A549 (cell line): ENCODE measurements around the gene KAT6B. TPM values are rescaled to one million over a fixed set of nuclear protein-coding genes. Genes with fewer than 3 reads are reported as not detected.

ENCODE experiments used
- ATAC-seq, 2 experiments: fragments of 200-7000 bp in 1 of 2; fragments of >200 bp in 1 of 2; cut with Nextera tagmentation in 1 of 2; cut with Tn5 transposase in 1 of 2; 3 replicates each; pipeline versions ENCODE4 v1.8.0 to v1.9.1; 2018 to 2020; ENCODE audit warnings: mild to moderate bottlenecking in 1 of 2, moderate library complexity in 1 of 2
- CTCF ChIA-PET: fragments of 300-600 bp; sonication (Branson Sonifier 250); formaldehyde crosslinking; extraction: SDS; loops from one replicate; lab custom pipeline; 2021; ENCODE audit warnings: antibody characterized with exemption, inconsistent platforms; lab: Yijun Ruan, JAX
- POLR2A ChIA-PET: fragments of 350-600 bp; formaldehyde crosslinking; extraction: SDS; loops from one replicate; lab custom pipeline; 2021; ENCODE audit warnings: antibody characterized with exemption, inconsistent platforms; lab: Yijun Ruan, JAX
- DNase-seq, 2 experiments: peaks; one replicate each; pipeline versions ENCODE4 v3.0.0 to v3.0.0-alpha.2; 2011 to 2016; ENCODE audit warnings: low read depth in 1 of 2, low spot score in 1 of 2
- FAIRE-seq: peaks from 2 replicates; lab custom pipeline; 2011; peaks lifted over from hg19 to GRCh38; lab: Jason Lieb, UNC
- H3K27ac ChIP-seq, 2 experiments: fragments of >200 bp; sonication (Bioruptor Twin); formaldehyde crosslinking; 3 replicates each; pipeline ENCODE4 v1.5.1; 2016 to 2017
- H3K4me1 ChIP-seq: fragments of >200 bp; sonication (Bioruptor Twin); formaldehyde crosslinking; 3 replicates; pipeline ENCODE4 v1.6.1; 2016
- H3K4me2 ChIP-seq: fragments of >200 bp; sonication (Bioruptor Twin); formaldehyde crosslinking; 3 replicates; pipeline ENCODE4 v1.6.1; 2016
- H3K4me3 ChIP-seq: fragments of >200 bp; sonication (Bioruptor Twin); formaldehyde crosslinking; 3 replicates; pipeline ENCODE4 v1.5.1; 2016
- H3K9me3 ChIP-seq: fragments of >200 bp; sonication (Bioruptor Twin); formaldehyde crosslinking; 3 replicates; pipeline ENCODE4 v1.6.1; 2016
- BHLHE40 ChIP-seq: IDR thresholded peaks from 2 replicates; pipeline ENCODE4 v1.6.1; 2012; ENCODE audit warnings: low read depth, low read length, inconsistent platforms
- CHD4 ChIP-seq: fragments of 200-600 bp; sonication (generic); IDR thresholded peaks from 2 replicates; pipeline ENCODE4 v1.6.1; 2016; ENCODE audit warnings: antibody characterized with exemption, mild to moderate bottlenecking, borderline replicate concordance
- EHMT2 ChIP-seq: fragments of 200-600 bp; sonication (generic); IDR thresholded peaks from 2 replicates; pipeline ENCODE4 v1.6.1; 2016; ENCODE audit warnings: antibody characterized with exemption, low read depth, mild to moderate bottlenecking, moderate library complexity
- FOSB ChIP-seq: fragments of 250-450 bp; sonication (Bioruptor Pico); IDR thresholded peaks from 2 replicates; pipeline ENCODE4 v1.5.0; 2020; ENCODE audit warnings: mild to moderate bottlenecking, moderate library complexity
- HDAC2 ChIP-seq: fragments of 200-600 bp; sonication (generic); IDR thresholded peaks from 2 replicates; pipeline ENCODE4 v1.6.1; 2016
- HEYL ChIP-seq: fragments of 250-450 bp; sonication (Bioruptor Pico); IDR thresholded peaks from 2 replicates; pipeline ENCODE4 v1.8.0; 2021; ENCODE audit warnings: mild to moderate bottlenecking, moderate library complexity
- HOXB13 ChIP-seq: fragments of 250-450 bp; sonication (Bioruptor Pico); IDR thresholded peaks from 2 replicates; pipeline ENCODE4 v1.5.0; 2020; ENCODE audit warnings: low read depth, mild to moderate bottlenecking, moderate library complexity
- HOXB5 ChIP-seq: fragments of 250-450 bp; sonication (Bioruptor Pico); IDR thresholded peaks from 2 replicates; pipeline ENCODE4 v1.5.0; 2020; ENCODE audit warnings: mild to moderate bottlenecking, moderate library complexity
- JUN ChIP-seq, 2 experiments: fragments of >200 bp; sonication (Bioruptor Twin); formaldehyde crosslinking; IDR thresholded peaks; 2 replicates in 1 of 2; 3 replicates in 1 of 2; pipeline ENCODE4 v1.6.1; 2016 to 2017
- JUNB ChIP-seq: fragments of >200 bp; sonication (Bioruptor Twin); formaldehyde crosslinking; IDR thresholded peaks from 2 replicates; pipeline ENCODE4 v1.6.1; 2016
- KDM1A ChIP-seq: fragments of 200-600 bp; sonication (generic); IDR thresholded peaks from 2 replicates; pipeline ENCODE4 v1.6.1; 2016; ENCODE audit warnings: low read depth, mild to moderate bottlenecking
- MAFK ChIP-seq: fragments of 450-650 bp; IDR thresholded peaks from 2 replicates; pipeline ENCODE4 v1.6.1; 2014; ENCODE audit not compliant: partially characterized antibody
- MYC ChIP-seq: IDR thresholded peaks from 2 replicates; pipeline ENCODE4 v1.6.1; 2012; ENCODE audit warnings: mild to moderate bottlenecking, inconsistent platforms, low read length, improper control_type of control experiment, borderline replicate concordance
- NFE2L2 ChIP-seq: fragments of 150-350 bp; conservative IDR thresholded peaks from 2 replicates; pipeline ENCODE4 v1.6.1; 2014; ENCODE audit warnings: low read length
- RARB ChIP-seq: fragments of 250-450 bp; sonication (Bioruptor Pico); IDR thresholded peaks from 2 replicates; pipeline ENCODE4 v1.8.0; 2021; ENCODE audit warnings: mild to moderate bottlenecking, moderate library complexity
- RCOR1 ChIP-seq: fragments of 150-350 bp; IDR thresholded peaks from 2 replicates; pipeline ENCODE4 v1.6.1; 2014; ENCODE audit warnings: antibody characterized with exemption, low read length, low read depth
- SMC3 ChIP-seq: fragments of >200 bp; sonication (Bioruptor Twin); formaldehyde crosslinking; IDR thresholded peaks from 3 replicates; pipeline ENCODE4 v1.6.1; 2018; ENCODE audit warnings: inconsistent platforms
- TP53 ChIP-seq: fragments of 250-450 bp; sonication (Bioruptor Pico); IDR thresholded peaks from 2 replicates; pipeline ENCODE4 v1.5.0; 2021; ENCODE audit warnings: mild to moderate bottlenecking, moderate library complexity
- ZC3H11A ChIP-seq: fragments of 450-650 bp; IDR thresholded peaks from 2 replicates; pipeline ENCODE4 v1.6.1; 2014; ENCODE audit warnings: antibody characterized with exemption, mild to moderate bottlenecking
- ZNF302 ChIP-seq: fragments of 250-450 bp; sonication (Bioruptor Pico); IDR thresholded peaks from 2 replicates; pipeline ENCODE4 v1.9.0; 2021; ENCODE audit warnings: inconsistent platforms, mild to moderate bottlenecking, moderate library complexity
- WGBS: methylation state at CpG from one replicate; pipeline ENCODE4 v1.1.6; 2017; ENCODE audit errors: missing lambda C conversion rate; 5-methylcytosine and 5-hydroxymethylcytosine counted together
- polyA plus RNA-seq, 4 experiments: library from polyadenylated mRNA; depleted of rRNA in 3 of 4; stranded (reverse); fragments of >200 nt; fragmentation: RNase III in 1 of 4; extraction: RNeasy Plus Mini Kit Qiagen cat#74134 plus additional on column Dnase treatment in 1 of 4; gene quantifications; 2 replicates in 3 of 4; 3 replicates in 1 of 4; pipeline ENCODE4 v1.2.3, GENCODE V29; 2011 to 2017
- TF ChIP-seq, protein P1 (sequence below): fragments of >200 bp; sonication (Bioruptor Twin); formaldehyde crosslinking; IDR thresholded peaks from 2 replicates; pipeline ENCODE4 v1.6.1; 2016
- TF ChIP-seq, protein P2 (sequence below): fragments of 250-450 bp; sonication (Bioruptor Pico); IDR thresholded peaks from 2 replicates; pipeline ENCODE4 v1.5.0; 2021; ENCODE audit warnings: mild to moderate bottlenecking, moderate library complexity, borderline replicate concordance
- TF ChIP-seq, protein P3 (sequence below): IDR thresholded peaks from 2 replicates; pipeline ENCODE4 v1.6.1; 2012
- TF ChIP-seq, protein P4 (sequence below): fragments of 200-600 bp; sonication (generic); IDR thresholded peaks from 2 replicates; pipeline ENCODE4 v1.6.1; 2016; ENCODE audit warnings: antibody characterized with exemption, mild to moderate bottlenecking, moderate library complexity

The KAT6B gene
- polyA plus RNA-seq, 2 of the 4 experiments (the other 2 are of a cell fraction): 5.6 to 5.7 TPM

DNA sequence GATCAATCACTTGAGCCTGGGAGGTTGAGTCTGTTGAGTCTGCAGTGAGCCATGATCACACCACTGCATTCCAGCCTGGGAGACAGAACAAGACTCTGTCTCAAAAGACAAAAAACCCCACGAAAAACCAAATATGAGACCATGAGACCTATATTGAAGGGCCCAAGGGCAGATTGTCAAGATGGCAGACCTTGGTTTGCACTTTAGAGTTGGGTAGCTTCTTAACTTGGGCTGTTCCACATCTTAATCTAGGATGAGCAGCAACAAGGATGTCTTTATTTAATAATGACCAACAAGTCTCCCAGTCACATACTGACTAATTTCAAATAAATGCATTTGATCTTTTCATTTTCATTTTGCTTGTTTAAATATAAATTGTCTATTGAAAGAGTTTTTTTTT, 43.8 kb downstream of the KAT6B start:
- DNase-seq (no peak), ATAC-seq (no peak)
- POLR2A ChIA-PET: no interaction called here

DNA sequence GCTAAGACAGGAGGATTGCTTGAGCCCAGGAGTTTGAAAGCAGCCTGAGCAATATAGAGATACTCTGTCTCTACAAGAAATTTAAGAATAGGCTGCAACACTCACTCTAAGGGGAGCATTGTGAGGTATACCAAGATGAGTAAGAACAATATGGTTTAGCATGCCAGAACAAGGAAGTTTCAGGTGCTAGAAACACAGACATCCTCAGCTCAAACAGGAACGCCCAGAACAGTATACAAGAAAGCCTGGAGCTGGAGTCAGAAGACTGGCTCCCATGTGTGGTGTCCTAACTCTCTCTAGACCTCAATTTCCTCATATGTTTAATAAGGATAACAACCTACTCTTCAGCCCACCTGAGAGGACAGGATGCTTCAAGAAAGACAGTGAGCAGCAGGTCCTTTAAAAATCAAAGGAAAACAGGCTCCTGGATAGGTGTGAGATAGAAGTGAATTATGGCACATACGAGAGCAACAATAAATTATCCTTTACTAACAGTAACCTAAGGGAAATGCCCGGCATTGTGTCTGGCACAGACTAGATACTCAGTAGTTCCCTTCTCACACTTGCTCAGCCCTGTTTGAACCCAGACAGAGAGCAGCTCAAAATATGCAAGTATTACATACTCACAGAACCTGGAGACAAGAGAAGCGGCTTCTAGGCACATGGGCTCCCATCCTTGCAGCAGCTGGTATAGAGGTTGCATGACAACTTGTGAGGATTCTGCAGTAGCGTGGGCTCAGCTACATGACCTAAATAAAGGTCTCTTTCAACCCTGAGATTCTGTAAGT, 45.4 kb downstream of the KAT6B start:
- Histone ChIP-seq H3K4me3 (no peak overlapping the region), H3K27ac (no peak overlapping the region), H3K9me3 (no peaks in the 10 kb centered on the region), H3K4me2 (no peak overlapping the region), H3K4me1 (peaks cover 26% of the 10 kb centered on the region)
- WGBS: 80% methylated on average over 5 of the region's 5 CpGs
- TF ChIP-seq, protein P1, sequence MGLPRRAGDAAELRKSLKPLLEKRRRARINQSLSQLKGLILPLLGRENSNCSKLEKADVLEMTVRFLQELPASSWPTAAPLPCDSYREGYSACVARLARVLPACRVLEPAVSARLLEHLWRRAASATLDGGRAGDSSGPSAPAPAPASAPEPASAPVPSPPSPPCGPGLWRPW: no peak
- TF ChIP-seq, protein P2, sequence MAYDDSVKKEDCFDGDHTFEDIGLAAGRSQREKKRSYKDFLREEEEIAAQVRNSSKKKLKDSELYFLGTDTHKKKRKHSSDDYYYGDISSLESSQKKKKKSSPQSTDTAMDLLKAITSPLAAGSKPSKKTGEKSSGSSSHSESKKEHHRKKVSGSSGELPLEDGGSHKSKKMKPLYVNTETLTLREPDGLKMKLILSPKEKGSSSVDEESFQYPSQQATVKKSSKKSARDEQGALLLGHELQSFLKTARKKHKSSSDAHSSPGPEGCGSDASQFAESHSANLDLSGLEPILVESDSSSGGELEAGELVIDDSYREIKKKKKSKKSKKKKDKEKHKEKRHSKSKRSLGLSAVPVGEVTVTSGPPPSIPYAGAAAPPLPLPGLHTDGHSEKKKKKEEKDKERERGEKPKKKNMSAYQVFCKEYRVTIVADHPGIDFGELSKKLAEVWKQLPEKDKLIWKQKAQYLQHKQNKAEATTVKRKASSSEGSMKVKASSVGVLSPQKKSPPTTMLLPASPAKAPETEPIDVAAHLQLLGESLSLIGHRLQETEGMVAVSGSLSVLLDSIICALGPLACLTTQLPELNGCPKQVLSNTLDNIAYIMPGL: no peak
- no peak for TF ChIP-seq BHLHE40
- ChIA-PET CTCF (interaction anchor here (1.0 to 1.5 kb wide), 3 partner anchors 9 to 14 kb away, joined by 3 read pairs; no protein-coding TSS in a partner anchor), POLR2A (no interaction called here)
- ATAC-seq (peak in 1 of 2 experiments; percentile 49; a peak in 3 of 6 replicates), FAIRE-seq (no peak), DNase-seq (no peak)

More for the DNA sequence above, 43.8 kb downstream of the KAT6B start:
- TF ChIP-seq MYC (no peak), EHMT2 (no peak), ZC3H11A (no peak), JUNB (no peak), SMC3 (no peak), RCOR1 (no peak), KDM1A (no peak)
- TF ChIP-seq, protein P3, sequence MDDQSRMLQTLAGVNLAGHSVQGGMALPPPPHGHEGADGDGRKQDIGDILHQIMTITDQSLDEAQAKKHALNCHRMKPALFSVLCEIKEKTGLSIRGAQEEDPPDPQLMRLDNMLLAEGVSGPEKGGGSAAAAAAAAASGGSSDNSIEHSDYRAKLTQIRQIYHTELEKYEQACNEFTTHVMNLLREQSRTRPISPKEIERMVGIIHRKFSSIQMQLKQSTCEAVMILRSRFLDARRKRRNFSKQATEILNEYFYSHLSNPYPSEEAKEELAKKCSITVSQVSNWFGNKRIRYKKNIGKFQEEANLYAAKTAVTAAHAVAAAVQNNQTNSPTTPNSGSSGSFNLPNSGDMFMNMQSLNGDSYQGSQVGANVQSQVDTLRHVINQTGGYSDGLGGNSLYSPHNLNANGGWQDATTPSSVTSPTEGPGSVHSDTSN: no peak
- TF ChIP-seq, all 56 proteins: peak for 0
- peaks cover 11% of the 10 kb centered on the region for H3K4me1 ChIP-seq
- 86% methylated on average over 1 of the region's 1 CpG for WGBS
- no peak overlapping the region for H3K4me3 ChIP-seq
- H3K9me3 ChIP-seq: no peaks in the 10 kb centered on the region
- H3K4me2 ChIP-seq: no peak overlapping the region
- FAIRE-seq: no peak
- CTCF ChIA-PET: no interaction called here
- H3K27ac ChIP-seq: no peak overlapping the region

DNA sequence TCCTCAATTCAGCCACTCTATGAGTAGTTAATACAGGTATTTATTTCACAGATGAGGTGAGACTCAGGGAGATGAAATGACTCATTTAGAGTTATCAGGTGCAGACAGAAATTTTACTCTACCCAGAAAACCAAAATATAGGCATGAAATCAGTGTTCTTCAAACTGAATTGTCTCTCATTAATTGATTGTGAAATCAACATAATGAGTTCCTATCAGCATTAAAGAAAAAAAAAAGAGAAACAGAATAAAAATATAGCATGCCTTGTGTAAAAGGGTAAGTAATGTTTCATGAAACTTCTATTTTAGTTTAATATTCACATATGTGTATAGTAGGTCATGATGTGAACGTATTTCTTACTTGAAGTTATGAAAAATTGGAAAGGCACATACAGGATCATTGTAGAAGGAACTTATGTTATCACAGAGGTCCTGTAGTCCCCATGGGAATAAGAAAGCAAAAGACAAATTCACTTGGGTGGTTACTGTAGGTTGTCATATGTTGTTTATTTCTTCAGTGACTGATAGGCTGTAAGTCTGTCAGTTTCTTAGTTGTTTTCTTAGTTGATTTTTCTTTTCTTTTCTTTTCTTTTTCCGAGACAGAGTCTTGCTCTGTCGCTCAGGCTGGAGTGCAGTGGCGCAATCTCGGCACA, 47.5 kb downstream of the KAT6B start:
- TF ChIP-seq MAFK (no peak), JUN (IDR thresholded peaks at IDR 0.05) (no peak), FOSB (CRISPR knock-in tag) (no peak), HOXB13 (no peak)
- TF ChIP-seq, all 56 proteins: peak for 0
- H3K4me1 ChIP-seq: peaks cover 26% of the 10 kb centered on the region
- no peak overlapping the region for H3K4me3 ChIP-seq
- no peak for ATAC-seq
- H3K27ac ChIP-seq: no peak overlapping the region
- CTCF ChIA-PET: no interaction called here
- DNase-seq: no peak
- WGBS: 92% methylated on average over 5 of the region's 5 CpGs
- POLR2A ChIA-PET: no interaction called here
- no peak overlapping the region for H3K4me2 ChIP-seq
- H3K9me3 ChIP-seq: no peaks in the 10 kb centered on the region
- FAIRE-seq: no peak

DNA sequence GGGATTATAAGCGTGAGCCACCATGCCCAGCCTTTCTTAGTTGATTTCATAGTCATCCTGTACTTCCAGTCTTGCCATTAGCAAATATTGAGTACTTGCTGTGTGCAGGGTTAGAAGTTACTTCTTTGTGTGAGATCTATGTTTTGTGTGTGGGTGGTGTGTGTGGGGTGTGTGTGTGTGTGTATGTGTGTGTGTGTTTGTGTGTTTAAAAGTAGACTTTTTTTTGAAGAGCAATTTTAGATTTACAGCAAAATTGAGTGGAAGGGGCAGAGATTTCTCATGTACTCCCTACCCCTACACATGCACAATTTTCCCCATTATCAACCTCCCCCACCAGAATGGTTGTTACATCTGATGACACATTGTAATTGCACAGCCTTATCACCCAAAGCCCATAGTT, 48.2 kb downstream of the KAT6B start:
- TF ChIP-seq, protein P4, sequence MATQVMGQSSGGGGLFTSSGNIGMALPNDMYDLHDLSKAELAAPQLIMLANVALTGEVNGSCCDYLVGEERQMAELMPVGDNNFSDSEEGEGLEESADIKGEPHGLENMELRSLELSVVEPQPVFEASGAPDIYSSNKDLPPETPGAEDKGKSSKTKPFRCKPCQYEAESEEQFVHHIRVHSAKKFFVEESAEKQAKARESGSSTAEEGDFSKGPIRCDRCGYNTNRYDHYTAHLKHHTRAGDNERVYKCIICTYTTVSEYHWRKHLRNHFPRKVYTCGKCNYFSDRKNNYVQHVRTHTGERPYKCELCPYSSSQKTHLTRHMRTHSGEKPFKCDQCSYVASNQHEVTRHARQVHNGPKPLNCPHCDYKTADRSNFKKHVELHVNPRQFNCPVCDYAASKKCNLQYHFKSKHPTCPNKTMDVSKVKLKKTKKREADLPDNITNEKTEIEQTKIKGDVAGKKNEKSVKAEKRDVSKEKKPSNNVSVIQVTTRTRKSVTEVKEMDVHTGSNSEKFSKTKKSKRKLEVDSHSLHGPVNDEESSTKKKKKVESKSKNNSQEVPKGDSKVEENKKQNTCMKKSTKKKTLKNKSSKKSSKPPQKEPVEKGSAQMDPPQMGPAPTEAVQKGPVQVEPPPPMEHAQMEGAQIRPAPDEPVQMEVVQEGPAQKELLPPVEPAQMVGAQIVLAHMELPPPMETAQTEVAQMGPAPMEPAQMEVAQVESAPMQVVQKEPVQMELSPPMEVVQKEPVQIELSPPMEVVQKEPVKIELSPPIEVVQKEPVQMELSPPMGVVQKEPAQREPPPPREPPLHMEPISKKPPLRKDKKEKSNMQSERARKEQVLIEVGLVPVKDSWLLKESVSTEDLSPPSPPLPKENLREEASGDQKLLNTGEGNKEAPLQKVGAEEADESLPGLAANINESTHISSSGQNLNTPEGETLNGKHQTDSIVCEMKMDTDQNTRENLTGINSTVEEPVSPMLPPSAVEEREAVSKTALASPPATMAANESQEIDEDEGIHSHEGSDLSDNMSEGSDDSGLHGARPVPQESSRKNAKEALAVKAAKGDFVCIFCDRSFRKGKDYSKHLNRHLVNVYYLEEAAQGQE: no peak
- TF ChIP-seq HEYL (CRISPR knock-in tag) (no peak), MYC (no peak), TP53 (CRISPR knock-in tag) (no peak), HDAC2 (no peak), BHLHE40 (no peak), ZNF302 (CRISPR knock-in tag) (no peak), CHD4 (no peak), NFE2L2 (no peak), HOXB5 (CRISPR knock-in tag) (no peak), RARB (CRISPR knock-in tag) (no peak)
- Histone ChIP-seq H3K9me3 (no peaks in the 10 kb centered on the region), H3K27ac (no peak overlapping the region), H3K4me1 (peaks cover 25% of the 10 kb centered on the region), H3K4me2 (no peak overlapping the region), H3K4me3 (no peak overlapping the region)
- ChIA-PET POLR2A (no interaction called here), CTCF (no interaction called here)
- DNase-seq: no peak
- no peak for FAIRE-seq
- no peak for ATAC-seq
- 100% methylated on average over 1 of the region's 1 CpG for WGBS
